ENCODE measurements around the gene PTPRK. TPM values are rescaled to one million over a fixed set of nuclear protein-coding genes. Genes with fewer than 3 reads are reported as not detected.
A peak's percentile ranks its signal among the peaks of the same experiment; 100 is the strongest.

The PTPRK gene
- total RNA-seq, 2 donors from 2014 or later, result 3.2 to 5.1 TPM

DNA sequence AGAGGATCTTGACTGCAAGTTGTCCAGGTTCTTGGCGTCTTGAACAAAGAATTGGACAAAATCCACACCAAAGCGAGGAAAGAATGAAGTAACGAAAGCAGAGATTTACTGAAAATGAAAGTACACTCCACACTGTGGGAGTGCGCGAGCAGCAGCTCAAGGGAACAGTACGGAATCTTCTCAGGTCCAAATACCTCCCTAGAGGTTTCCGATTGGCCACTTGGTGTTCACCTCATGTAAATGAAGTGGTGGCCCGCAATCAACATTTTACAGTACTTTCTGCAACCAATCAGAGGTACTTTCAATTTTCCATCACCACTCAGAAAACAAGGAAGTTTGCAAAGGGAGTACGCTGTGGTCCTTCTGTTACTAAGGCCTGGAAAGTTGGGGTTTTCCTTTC is 122.4 kb downstream of the PTPRK start:
- Mint-ChIP-seq H3K27ac (no peak overlapping the region), H3K36me3 (no peaks in the 10 kb centered on the region), H3K9me3 (no peaks in the 10 kb centered on the region)
- DNase-seq (ENCODE audit: low spot score in 2 of 2), result no peak
- ATAC-seq, result no peak

GRCh38 chr6:128395596-128395995 is 124.8 kb downstream of the PTPRK start:
- Mint-ChIP-seq H3K9me3 (no peaks in the 10 kb centered on the region), H3K27ac (no peak overlapping the region), H3K36me3 (no peaks in the 10 kb centered on the region)
- ATAC-seq (no peak), DNase-seq (ENCODE audit: low spot score in 2 of 2) (no peak)

DNA sequence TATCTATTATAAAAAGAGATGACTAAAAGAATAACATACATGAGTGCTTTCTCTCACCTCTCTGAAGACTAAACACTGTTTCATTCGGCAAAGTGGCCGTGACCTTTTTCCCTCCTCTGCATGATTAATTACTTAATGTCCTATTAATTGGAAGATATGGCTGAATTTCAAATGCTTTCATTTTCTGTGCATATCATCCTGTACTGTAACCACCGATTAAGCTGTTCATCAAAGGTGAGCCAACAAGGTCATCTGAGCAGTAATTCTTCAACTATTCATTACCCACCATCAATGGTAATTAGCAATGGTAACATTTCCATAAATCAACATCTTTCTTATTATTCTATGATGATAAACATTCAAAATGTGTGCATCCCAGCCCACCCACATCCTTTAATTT is 125.2 kb downstream of the PTPRK start:
- DNase-seq (ENCODE audit: low spot score in 2 of 2) (no peak), ATAC-seq (no peak)
- Mint-ChIP-seq H3K36me3 (no peaks in the 10 kb centered on the region), H3K27ac (no peak overlapping the region), H3K9me3 (no peaks in the 10 kb centered on the region)

DNA sequence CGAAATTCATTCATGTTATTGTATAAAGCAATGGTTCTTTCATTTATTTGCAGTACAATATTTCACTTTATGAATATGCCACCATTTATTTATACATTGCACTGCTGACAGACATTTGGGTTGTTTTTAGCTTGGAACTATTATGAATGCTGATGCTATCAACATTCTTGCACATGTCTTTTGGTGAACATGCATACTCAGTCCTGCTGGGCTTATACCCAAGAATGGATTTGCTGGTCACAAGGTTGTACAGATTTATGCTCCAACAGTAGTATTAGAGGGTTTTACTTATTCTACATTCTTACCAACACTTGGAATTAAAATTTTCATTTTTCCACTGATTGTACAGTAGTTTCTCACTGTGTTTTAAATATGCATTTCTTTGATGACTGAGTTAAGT is 126.2 kb downstream of the PTPRK start:
- no peak for ATAC-seq
- no peaks in the 10 kb centered on the region for H3K9me3 Mint-ChIP-seq

GRCh38 chr6:128389820-128390534 is 130.4 kb downstream of the PTPRK start:
- no peak for DNase-seq (ENCODE audit: low spot score in 2 of 2)
- no peaks in the 10 kb centered on the region for H3K9me3 Mint-ChIP-seq
- H3K36me3 Mint-ChIP-seq, result no peaks in the 10 kb centered on the region
- ATAC-seq, result no peak
- H3K27ac Mint-ChIP-seq, result no peak overlapping the region

More for the DNA sequence above, 126.2 kb downstream of the PTPRK start:
- Mint-ChIP-seq H3K27ac (no peak overlapping the region), H3K36me3 (no peaks in the 10 kb centered on the region)
- DNase-seq (ENCODE audit: low spot score in 2 of 2), result no peak

- DNase-seq (ENCODE audit: low spot score in 2 of 2), result no peak
- Mint-ChIP-seq H3K9me3 (no peaks in the 10 kb centered on the region), H3K36me3 (no peaks in the 10 kb centered on the region), H3K27ac (no peak overlapping the region)
- ATAC-seq, result no peak
These were observed 132.0 kb downstream of the PTPRK start for GRCh38 chr6:128388380-128388779.

DNA sequence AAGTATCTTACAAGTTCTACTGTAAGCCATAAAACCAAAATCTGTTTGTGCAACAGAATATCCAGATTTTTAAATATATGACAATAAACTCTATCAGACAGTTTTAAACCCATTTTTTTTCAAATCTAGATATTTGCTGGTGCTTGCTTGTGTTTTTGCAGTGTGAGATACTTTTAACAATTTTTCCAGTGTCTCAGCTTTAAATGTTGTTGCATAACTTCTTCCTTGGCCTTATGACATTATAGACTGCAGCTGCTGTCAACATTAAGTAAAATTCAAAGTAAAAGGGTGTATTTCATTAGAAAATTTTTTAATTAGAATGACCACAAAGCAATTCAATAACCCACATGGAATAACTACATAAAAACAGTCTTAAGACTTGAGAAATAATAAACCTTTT is 139.5 kb downstream of the PTPRK start:
- Mint-ChIP-seq H3K27ac (no peak overlapping the region), H3K36me3 (peaks cover 13 to 18% of the 10 kb centered on the region in 2 donors), H3K9me3 (peaks cover 9% of the 10 kb centered on the region in 2 donors)
- ATAC-seq (no peak), DNase-seq (ENCODE audit: low spot score in 2 of 2) (no peak)

DNA sequence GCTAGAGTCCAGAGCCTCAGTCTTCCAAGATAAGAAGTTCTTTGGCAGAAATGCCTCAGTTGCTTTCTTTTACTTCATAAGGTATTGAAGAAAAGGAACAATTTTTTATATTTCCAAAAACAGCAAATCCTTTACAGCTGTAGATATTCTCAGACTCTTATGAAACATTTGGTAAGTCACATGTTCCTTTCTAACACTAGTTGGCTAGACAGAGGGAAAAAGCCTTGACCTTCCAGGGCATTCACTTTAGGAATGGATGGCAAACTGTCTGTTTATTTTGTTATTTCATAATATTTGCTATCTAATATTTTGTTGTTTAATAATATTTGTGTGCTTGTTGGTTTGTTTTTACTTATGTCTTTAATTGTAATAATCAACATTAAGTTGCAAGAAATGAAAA is 140.8 kb downstream of the PTPRK start:
- DNase-seq (ENCODE audit: low spot score in 2 of 2) (no peak), ATAC-seq (no peak)
- peaks cover 12 to 17% of the 10 kb centered on the region in 2 donors for H3K9me3 Mint-ChIP-seq
- no peak overlapping the region for H3K27ac Mint-ChIP-seq
- peaks cover 20 to 22% of the 10 kb centered on the region in 2 donors for H3K36me3 Mint-ChIP-seq

GRCh38 chr6:128376952-128377503 is 143.4 kb downstream of the PTPRK start:
- DNase-seq (ENCODE audit: low spot score in 2 of 2), result no peak
- Mint-ChIP-seq H3K36me3 (peaks cover 15 to 22% of the 10 kb centered on the region in 2 donors), H3K9me3 (peaks cover 19 to 24% of the 10 kb centered on the region in 2 donors), H3K27ac (no peak overlapping the region)
- no peak for ATAC-seq

GRCh38 chr6:128371136-128371535 is 149.3 kb downstream of the PTPRK start:
- peaks cover 14 to 15% of the 10 kb centered on the region in 2 donors for H3K9me3 Mint-ChIP-seq

GRCh38 chr6:128370072-128370471 is 150.3 kb downstream of the PTPRK start:
- Mint-ChIP-seq H3K9me3 (peaks cover 10 to 14% of the 10 kb centered on the region in 2 donors), H3K27ac (no peak overlapping the region), H3K36me3 (peaks cover 0 to under 1% of the 10 kb centered on the region in 2 donors)
- DNase-seq (ENCODE audit: low spot score in 2 of 2) (no peak), ATAC-seq (peak in 1 of 2 donors; percentile 61)

More at GRCh38 chr6:128371136-128371535, 149.3 kb downstream of the PTPRK start:
- ATAC-seq (no peak), DNase-seq (ENCODE audit: low spot score in 2 of 2) (no peak)
- Mint-ChIP-seq H3K36me3 (peaks cover 4 to 11% of the 10 kb centered on the region in 2 donors), H3K27ac (no peak overlapping the region)

- no peak for ATAC-seq
- no peak for DNase-seq (ENCODE audit: low spot score in 2 of 2)
- Mint-ChIP-seq H3K36me3 (no peaks in the 10 kb centered on the region), H3K27ac (no peak overlapping the region), H3K9me3 (peaks cover 0 to 4% of the 10 kb centered on the region in 2 donors)
These were observed 152.0 kb downstream of the PTPRK start for GRCh38 chr6:128368213-128368944.

GRCh38 chr6:128367437-128367836 is 153.0 kb downstream of the PTPRK start:
- peaks cover 0 to 4% of the 10 kb centered on the region in 2 donors for H3K9me3 Mint-ChIP-seq
- ATAC-seq, result no peak
- no peak for DNase-seq (ENCODE audit: low spot score in 2 of 2)

GRCh38 chr6:128365520-128366160 is 154.8 kb downstream of the PTPRK start:
- DNase-seq (ENCODE audit: low spot score in 2 of 2) (no peak), ATAC-seq (no peak)
- no peaks in the 10 kb centered on the region for H3K9me3 Mint-ChIP-seq
- H3K27ac Mint-ChIP-seq, result no peak overlapping the region
- no peaks in the 10 kb centered on the region for H3K36me3 Mint-ChIP-seq

More at GRCh38 chr6:128367437-128367836, 153.0 kb downstream of the PTPRK start:
- Mint-ChIP-seq H3K27ac (no peak overlapping the region), H3K36me3 (no peaks in the 10 kb centered on the region)

DNA sequence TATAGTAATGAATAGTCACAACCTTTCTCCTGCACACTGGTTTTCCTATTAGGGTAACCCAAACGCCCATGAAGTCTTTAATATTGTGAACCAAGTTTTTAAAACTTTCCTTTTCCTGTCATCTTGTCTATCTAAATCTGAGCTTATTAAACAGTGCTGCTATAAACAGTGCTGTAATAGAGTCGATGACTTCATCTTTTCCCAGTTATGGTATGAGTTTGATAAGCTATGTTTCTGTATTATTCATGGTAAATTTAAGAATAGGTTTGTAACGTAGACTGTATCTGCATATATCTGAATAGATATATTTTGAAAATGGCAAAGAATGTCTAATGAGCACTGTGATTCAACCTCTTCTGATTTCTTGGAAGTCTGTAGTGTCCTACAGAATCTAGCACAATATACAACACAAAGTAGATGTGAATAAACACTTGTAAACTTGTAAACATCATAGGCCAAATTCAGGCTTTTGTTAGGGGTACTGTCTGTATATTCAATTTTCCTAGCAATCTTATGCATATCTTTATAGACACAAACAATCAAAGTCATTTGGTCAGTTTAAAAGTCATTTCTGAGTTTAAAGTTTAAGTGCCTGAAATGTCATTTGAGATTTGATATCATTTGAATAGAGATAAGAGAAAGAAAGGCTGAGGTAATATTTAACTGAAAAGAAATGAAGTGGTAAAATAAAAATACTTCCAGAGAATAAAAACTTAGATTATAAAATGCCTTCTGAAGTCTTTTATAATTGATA is 155.5 kb downstream of the PTPRK start:
- Mint-ChIP-seq H3K27ac (no peak overlapping the region), H3K9me3 (no peaks in the 10 kb centered on the region), H3K36me3 (no peaks in the 10 kb centered on the region)
- DNase-seq (ENCODE audit: low spot score in 2 of 2), result no peak
- ATAC-seq, result peak in 1 of 2 donors; percentile 55

DNA sequence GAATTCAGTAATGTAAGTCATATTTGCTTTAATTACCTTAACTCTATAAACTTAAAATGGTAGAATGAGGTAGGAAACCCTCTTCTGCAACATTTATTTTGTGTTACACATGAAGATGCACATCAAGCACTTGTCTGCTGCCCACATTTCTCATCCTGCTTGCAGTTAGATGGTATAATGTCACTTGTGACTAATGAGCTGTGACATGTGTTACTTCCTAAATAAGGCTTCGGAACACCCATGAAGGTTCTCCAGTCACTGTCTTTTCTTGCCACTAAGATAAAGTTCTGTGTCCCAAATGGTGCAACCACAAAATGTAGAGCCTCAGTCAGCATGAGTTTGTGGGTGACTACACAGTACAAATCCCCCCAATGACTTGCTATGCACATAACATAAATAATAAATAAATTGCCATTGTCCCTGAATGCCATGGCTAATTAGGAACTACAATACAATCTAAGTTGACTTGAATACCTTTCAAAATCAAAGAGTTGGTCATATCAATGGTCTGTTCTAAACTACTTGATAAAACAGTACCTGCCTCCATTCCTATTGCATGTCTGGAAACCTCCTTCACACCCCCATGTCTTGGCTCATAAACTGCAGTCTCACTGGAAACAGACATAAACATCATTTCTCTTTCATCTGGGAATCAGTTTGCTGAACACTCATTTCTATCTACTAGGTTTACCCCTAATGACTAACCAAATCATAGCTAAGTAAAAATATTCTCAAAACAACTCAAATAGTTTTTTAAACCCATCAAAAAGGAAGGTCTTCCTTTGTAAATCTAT is 157.2 kb downstream of the PTPRK start:
- no peak for DNase-seq (ENCODE audit: low spot score in 2 of 2)
- ATAC-seq, result peak in 1 of 2 donors; percentile 80
- H3K36me3 Mint-ChIP-seq, result no peaks in the 10 kb centered on the region
- H3K9me3 Mint-ChIP-seq, result no peaks in the 10 kb centered on the region
- H3K27ac Mint-ChIP-seq, result no peak overlapping the region

All from activated naive CD4-positive, alpha-beta T cell treated with anti-CD3 and anti-CD28 coated beads, Interleukin-2, amount 50 U/mL, for 72 hours (primary cell).